HUDEP-2 (cell line): ENCODE data around the gene POU2F1.

ENCODE experiments used
- DNase-seq, 76 experiments: peaks; one replicate each; lab custom pipeline; 2025; ENCODE audit not compliant: unreplicated experiment in 76 of 76; lab: John Stamatoyannopoulos, UW

POU2F1 gene

DNA sequence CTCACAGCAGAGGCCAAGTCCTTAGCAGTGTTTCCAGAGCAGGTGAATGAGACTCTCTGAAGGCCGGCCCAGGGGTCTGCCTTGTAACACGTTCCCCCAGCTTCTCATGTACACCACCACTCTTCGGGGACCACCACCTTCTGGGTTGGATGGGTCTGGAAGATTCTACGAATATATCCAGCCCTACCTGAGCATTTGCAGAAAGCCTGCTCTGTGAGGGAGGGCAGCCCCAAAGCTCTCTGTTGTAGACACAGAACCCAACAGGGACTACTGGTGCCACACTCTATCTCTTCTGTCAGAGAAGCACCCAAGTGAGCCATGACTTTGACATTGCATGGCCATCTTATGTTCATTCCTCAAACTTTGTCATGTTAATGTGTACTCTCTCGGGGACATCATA lies 235.8 kb downstream of the POU2F1 start:
- peak in 1 of 76 experiments; percentile 8 for DNase-seq

DNA sequence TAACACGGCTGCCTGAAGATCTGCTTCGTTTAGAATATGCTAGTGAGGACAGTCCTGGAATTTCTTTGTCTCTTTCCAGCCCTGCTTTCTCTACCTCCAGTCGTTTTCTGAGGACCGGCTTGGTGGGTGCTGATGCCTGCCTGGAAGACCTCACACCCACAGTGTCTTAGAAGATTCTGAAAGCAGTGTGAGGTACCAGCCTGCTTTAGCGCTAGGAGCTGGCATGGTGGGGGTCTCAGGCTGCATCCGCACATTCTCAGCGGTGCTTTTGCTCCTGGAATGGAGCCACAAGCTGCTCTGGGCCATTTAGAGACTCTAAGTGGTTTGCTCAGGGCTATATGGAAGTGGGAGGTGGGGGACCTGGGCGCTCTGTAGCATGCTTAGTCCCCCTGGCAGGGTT lies 236.2 kb downstream of the POU2F1 start:
- no peak for DNase-seq

DNA sequence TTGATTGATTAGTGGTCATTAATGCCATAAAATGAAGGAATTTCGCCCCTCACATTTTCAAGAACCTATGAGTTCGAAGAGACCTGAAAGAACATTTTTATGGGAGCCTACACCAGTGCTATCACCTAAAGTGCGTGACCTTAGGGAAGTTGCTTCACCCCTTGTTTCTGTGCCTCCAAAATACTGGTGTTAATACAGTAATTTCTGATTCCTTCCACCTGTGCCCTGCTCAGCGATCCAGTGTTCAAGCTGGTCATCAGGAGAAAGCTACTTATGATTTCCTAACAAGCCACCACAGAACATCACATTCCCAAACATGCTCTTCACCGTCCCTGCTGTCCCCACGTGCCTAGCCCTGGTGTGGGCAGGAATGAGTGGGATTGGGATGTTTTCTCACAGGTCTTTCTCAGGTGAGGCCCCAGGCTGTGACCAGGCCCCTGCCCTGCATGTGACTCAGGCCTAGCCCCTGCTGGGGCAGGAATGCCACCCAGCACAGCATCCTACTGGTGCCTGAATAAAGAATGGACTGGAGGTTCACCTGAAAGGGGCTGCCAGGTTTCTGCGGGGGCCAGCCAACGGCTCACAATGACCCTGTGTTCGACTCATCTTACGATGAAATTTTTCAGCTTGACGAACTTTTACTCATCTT lies 237.4 kb downstream of the POU2F1 start:
- DNase-seq, result no peak

DNA sequence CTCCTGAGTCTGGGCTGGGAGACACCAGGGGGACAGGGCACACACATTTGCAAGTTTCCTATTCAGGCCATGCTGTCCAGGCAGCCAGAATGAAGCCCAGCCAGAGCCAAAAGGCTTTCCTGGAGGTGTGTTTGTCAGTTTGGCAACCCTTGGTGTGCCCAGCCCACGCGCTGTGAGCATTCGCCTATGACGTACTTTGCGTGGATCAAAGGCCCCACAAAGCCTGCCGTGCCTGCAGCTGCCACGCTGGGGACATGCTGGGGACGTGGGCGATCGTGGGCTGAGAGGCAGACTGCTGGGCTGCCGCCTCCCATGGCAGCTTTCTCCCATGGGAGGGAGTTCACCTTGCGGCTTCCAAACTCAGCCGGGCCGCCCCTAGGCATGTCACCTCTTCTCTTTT lies 240.2 kb downstream of the POU2F1 start:
- no peak for DNase-seq

DNA sequence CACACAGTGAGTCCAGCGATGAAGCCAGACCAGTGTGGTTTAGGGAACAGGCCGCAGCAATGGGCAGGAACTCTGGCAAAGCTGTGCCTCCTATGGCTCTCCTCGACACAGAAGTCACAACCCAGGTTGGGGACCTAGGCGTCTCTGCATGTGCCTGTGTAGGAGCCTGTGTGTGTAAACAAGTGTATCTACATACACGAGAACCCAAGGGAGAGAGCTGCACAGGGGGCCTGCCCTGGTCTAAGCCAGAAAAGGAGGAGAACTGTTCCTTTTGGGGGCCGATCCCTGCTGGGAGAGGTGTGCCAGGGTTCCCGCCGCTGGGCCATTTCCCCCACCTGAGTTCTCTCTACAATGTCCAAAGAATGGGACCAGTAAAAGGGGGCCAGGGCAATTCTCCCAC lies 241.7 kb downstream of the POU2F1 start:
- DNase-seq, result no peak

DNA sequence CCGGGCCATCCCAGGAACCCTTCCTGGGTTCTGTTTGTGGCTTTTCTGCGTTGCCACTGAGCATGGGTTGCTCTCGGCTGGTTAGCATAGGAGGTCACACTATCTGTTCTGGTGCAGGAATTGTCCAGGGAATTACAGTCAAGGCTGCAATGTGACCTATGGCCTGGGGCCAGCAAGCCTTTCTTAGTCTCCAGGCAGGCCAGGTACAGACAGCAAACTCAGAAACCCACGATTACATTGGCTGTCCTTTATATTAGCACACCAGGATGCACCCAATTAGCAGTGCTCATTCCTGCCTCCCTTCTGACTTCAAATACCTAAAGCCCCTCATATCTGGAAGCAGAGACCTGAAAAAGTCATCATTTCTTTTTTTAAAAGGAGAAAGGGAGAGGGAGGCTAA lies 242.4 kb downstream of the POU2F1 start:
- DNase-seq, result no peak

DNA sequence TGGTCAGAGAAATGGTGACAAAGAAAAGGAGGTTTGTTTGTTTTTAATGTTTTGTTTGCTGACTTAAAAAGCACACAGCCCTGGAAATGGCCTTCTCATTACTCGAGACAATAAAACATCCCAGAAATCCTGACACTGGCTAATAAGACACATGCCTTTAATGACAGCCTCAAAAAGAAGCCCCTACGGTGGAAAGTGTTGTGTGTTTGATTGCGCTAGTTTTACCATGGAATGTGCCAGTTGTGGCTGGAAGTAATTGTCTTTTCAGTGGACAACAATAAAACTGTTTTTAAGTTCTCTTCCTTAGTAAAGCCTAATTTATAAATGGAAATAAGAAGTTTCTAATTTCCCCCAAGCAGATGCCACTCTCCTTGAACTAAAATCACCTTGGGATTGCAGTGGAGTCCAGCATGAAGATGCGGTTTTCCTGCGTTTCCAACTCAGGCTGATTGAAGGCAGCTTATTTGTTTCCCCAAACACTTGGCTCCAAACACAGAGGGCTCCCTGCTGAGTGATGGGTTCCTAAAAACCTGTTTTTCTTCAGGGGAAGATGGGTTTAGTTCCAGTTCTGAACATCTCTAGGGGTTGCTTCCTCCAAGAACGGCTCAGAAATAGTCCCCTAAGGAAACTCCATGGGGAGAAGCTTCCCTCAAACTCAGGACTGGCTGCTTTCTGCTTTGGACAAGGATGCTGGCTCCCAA lies 243.3 kb downstream of the POU2F1 start:
- DNase-seq, result no peak

DNA sequence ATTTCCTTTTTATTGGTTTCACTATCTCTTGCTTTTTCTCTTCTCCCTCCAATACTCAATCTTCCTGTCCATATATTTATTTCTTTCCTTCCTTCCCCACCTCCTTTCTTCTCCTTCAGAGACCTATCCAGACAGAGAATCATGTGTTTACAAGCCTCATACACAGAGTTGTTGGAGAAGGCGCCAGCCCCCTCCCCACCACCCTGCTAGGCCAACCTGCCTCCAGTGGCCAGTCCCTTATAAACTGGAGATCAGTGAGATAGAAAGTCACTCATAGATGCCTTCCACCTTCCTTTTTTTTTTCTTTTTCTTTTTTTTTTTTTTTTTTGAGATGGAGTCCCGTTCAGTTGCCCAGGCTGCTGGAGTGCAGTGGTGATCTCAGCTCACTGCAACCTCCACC lies 244.3 kb downstream of the POU2F1 start:
- DNase-seq, result no peak

DNA sequence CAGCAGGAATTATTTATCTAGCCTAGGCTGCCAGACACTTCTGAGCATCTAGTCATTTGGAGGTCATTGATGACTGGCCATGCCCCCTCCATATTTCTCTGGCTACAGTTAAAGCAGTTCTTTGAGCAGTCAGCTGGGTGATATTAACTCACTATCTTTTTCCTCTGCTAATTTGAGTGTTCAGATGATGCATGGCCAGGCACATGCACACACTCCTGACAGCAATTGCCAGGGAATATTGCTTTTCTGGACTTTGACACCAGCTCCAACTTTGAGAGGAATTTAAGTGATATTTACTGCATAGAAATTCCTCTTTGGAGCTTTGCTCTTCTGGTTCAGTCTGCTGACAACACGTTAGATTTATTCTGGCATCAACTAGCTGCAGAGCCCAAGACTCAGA lies 245.1 kb downstream of the POU2F1 start:
- DNase-seq, result no peak

DNA sequence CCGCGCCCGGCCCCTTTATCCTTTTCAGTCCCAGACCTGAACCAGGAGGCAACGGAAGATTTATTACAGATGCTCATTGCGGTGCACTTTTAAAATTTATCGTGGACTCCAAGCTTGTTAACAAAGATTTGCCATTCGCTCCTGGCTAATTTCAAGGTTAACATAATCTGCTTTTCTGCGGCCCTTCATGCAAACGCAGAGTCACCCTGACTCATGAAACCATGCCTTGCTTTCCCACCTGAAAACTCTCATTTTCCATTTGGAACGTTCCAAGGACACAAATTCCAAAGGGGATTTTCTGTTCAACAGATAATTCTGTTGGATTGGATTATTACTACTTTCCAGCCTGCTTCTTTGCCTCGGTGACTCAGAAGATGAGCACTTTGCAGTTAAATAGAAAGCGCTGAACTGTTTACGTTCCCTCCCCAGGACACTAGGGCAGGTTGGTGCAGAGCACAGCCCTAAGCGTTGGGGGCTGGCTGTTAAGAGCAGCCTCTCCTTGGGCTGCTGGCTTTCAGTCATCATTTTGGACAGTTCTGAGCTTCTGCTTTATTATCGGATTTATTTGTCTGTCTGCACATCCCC lies 246.5 kb downstream of the POU2F1 start:
- no peak for DNase-seq

DNA sequence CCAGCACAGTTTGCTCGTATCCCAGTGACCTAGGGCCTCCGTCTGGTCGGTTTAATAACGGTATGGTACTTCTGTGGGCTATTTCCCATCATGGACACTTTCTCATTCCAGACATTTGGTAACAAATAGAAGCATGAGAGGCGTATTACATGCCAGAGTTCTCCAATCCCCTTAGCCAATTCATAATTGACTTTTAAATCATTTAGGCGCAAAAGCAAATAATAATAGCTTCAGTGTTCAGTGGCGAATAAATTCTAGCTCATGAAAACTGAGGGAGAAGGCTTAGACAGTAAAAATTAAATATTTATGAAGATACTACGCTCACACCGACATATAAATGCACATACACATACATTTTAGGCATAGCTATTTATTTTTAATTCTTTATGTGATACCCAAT lies 247.1 kb downstream of the POU2F1 start:
- no peak for DNase-seq

DNA sequence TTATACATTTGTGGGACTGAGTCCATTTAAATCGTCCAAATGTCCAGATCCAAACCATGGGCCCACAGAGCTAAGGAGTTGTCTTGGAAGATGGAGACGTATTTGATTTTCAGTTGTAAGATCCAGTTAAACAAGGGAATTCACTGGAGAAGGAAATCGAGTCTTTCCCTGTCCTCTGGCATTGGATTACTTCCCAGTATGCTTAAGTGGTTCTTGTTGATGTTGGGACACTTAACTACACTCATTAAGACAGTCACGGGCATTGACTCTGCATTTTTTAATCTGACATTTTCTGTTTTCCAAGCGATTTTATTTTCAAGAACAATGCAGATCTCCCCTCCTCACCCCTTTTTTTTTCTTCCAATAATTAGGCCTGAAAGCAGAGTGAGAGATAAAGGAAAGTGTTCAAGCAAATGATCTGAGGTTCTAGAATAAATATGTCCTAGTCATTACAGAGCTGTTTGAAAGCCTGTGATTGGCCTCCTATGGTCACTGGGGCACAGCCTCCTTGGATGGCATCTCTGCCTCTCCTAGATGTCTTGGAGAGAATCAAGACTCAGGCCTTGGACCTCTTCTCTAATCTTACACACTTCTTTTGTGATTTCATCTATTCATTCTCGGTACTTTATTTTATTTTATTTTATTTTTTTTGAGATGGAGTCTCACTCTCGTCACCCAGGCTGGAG lies 248.7 kb downstream of the POU2F1 start:
- DNase-seq, result no peak

DNA sequence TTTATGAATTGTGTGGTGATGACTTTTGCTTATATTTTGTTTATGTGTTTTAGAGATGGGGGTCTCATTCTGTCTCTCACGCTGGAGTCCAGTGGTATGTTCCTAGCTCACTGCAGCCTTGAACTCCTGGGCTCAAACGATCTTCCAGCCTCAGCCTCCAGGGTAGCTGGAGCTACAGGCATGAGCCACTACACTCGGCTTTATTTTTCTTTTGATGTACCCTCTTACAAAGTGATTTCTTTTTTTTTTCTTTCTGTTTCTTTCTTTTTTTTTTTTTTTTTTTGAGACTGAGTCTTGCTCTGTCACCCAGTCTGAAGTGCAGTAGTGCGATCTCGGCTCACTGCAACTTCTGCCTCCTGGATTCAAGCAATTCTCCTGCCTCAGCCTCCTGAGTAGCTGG lies 250.9 kb downstream of the POU2F1 start:
- no peak for DNase-seq

DNA sequence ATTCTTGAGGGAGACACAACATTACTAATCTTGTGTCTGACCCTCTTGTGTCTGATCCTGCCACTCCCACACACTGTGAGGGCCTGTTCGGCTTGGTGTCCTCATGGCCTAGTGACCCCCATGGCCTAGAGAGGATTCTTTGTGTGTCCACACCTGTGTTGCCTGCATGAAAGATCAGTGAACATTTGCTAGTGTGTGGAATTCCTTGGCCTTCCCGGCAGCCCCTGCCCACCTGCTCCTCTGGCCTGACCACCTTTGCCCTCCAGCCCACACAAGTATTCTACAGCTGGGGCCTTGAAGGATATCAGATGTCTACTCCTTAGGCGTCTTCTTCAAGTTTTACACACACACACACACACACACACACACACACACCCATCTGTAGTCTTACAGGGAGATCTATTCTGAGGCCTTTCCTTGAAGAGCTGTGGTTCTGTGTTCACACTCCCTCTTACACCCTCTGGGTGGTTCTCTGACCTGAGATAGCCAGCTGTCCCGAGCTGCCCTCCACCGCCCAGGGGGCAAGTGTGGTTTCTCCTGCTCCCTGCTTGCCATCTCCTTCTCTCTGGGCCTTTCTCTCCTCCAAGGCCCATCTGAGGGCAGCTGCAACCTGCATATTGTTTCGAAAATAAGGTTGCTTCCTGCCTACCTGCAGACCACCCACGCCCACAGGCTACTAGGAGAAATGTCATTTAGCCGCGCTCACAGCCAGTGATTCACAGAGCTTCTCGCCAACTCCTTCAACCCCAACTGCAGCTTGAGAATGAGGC lies 252.3 kb downstream of the POU2F1 start:
- DNase-seq, result peak in 14 of 76 experiments; percentile 4 to 44 (median 18)

DNA sequence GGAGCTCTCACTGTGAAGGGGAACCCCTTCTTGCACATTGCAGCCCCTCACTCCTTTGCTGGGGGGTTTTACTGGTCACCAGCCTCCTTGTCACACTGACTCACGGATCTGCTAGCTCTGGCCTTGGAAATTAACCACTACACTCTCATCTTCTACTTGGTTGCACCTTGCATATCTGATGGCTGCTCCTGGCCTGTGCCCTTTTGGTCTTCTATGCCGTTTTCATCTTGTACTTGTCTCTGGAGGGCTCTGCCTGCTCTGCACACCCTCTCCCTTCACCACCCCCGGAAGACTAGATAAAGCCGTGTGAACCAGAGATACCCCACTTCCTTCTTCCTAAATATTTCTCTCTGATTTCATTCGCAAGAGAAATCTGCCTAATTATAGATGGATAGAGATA lies 253.1 kb downstream of the POU2F1 start:
- DNase-seq, result no peak

DNA sequence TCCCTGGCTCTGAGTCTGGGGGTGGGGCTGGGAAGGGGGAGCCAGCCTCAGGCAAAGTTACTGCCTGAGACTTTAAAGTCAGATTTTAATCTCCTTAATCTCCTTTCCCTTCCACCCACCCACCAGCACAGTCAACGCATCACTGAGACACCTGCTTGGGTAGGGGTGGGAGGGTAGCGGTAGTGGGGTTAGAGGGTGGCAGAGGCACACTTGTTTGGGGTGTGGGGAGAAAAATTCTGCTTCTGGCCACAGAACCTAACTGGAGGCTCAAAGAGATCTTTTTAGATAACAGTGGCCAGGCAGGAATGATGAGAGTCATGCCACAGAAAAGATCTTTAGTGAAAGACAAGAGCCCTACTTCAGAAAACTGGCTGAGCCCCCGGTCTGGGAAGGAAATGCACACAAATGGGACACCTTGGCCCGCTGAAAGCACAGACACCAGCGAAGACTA lies 253.5 kb downstream of the POU2F1 start:
- DNase-seq, result no peak

DNA sequence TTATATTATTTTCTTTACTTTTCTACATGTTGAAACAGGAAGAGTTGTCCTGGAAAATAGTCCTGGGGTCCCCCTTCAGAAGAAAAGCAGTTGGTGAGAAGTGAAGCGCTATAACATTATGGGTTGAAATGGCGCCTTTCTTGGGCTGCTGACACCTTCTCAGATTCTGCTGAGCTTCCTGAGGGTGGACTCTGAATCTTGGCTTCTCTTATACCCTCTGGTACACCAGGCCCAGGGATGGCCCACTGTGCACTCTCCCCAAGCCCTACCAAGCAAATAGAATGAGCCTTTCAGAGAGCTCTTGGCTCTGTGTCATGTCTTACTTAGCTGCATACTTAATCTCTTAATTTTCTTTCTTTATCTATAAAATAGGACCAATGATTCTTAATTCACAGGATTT lies 255.4 kb downstream of the POU2F1 start:
- DNase-seq, result no peak
